Measurements from ENCODE around the gene TTC17.
A peak's percentile ranks its signal among the peaks of the same experiment; 100 is the strongest.

- TF ChIP-seq CTCF (optimal IDR thresholded peaks at IDR 0.05 in 1 of 3, IDR thresholded peaks at IDR 0.05 in 1 of 3, conservative IDR thresholded peaks at IDR 0.05 in 1 of 3; ENCODE audit: extremely low read depth in 1 of 3, insufficient read depth in 2 of 3, low read length in 3 of 3) (peak in 2 of 3 experiments; percentile 20 to 39), EZH2 (IDR thresholded peaks at IDR 0.05; ENCODE audit: low read length) (no peak)
Measured at GRCh38 chr11:43515090-43515489, 156.4 kb downstream of the TTC17 start.
